Endothelial cell of umbilical vein (primary cell): ENCODE measurements around the gene DUSP15. TPM values are rescaled to one million over a fixed set of nuclear protein-coding genes. Genes with fewer than 3 reads are reported as not detected.

Experiments used
- BruUV-seq: library from RNA; stranded (reverse); fragments of 400-500 nt; replicated peaks from 2 replicates; lab custom pipeline; 2021; lab: Mats Ljungman, UMichigan
- CTCF ChIA-PET: fragments of 300-600, 350-600 bp; sonication (Branson Sonifier 250); formaldehyde crosslinking; loops from one replicate; lab custom pipeline; 2021; ENCODE audit warnings: antibody characterized with exemption, inconsistent platforms; lab: Charles Lee
- POLR2A ChIA-PET: fragments of 300-600, 350-600 bp; sonication (Branson Sonifier 250); formaldehyde crosslinking; loops from one replicate; lab custom pipeline; 2021; ENCODE audit warnings: antibody characterized with exemption, inconsistent platforms; lab: Charles Lee
- DNase-seq: peaks from one replicate; pipeline ENCODE4 v3.0.0-alpha.2; 2011; ENCODE audit warnings: low read depth, low spot score
- FAIRE-seq: peaks from 2 replicates; lab custom pipeline; 2011; peaks lifted over from hg19 to GRCh38; lab: Jason Lieb, UNC
- H2AFZ ChIP-seq: 2 replicates; pipeline ENCODE4 v1.6.0; 2012; ENCODE audit warnings: low read depth, low read length, control low read depth, inconsistent platforms
- H3K27ac ChIP-seq: 2 replicates; pipeline ENCODE4 v1.5.1; 2011; ENCODE audit warnings: low read depth, mild to moderate bottlenecking, control low read depth, low read length, moderate library complexity; ENCODE audit not compliant: insufficient read depth
- H3K27me3 ChIP-seq, 2 experiments: 2 replicates each; pipeline versions ENCODE4 v1.6.0 to v1.6.1; 2011; ENCODE audit warnings: low read length in 2 of 2, mixed read lengths in 1 of 2; ENCODE audit not compliant: control insufficient read depth in 2 of 2, insufficient read depth in 2 of 2
- H3K36me3 ChIP-seq, 2 experiments: 2 replicates in 1 of 2; 3 replicates in 1 of 2; pipeline ENCODE4 v1.5.1; 2011; ENCODE audit warnings: low read length in 2 of 2, mild to moderate bottlenecking in 1 of 2, moderate library complexity in 1 of 2; ENCODE audit not compliant: control insufficient read depth in 2 of 2, insufficient read depth in 2 of 2; ENCODE audit errors: extremely low read depth in 1 of 2
- H3K4me1 ChIP-seq: 3 replicates; pipeline ENCODE4 v1.5.1; 2011; ENCODE audit warnings: mild to moderate bottlenecking, low read length; ENCODE audit not compliant: control insufficient read depth, insufficient read depth; ENCODE audit errors: extremely low read depth
- H3K4me2 ChIP-seq: 2 replicates; pipeline ENCODE4 v1.6.1; 2011; ENCODE audit warnings: low read length, control low read depth, mixed read lengths; ENCODE audit not compliant: insufficient read depth
- H3K4me3 ChIP-seq, 3 experiments: fragments of 200-600 bp in 1 of 3; sonication (generic), shearing (Covaris generic) in 1 of 3; replicated peaks in 1 of 3; 2 replicates each; pipeline ENCODE4 v1.5.1; 2011 to 2016; ENCODE audit warnings: control low read depth in 3 of 3, low read length in 3 of 3, mild to moderate bottlenecking in 2 of 3, inconsistent platforms in 1 of 3, low read depth in 1 of 3, moderate library complexity in 1 of 3; ENCODE audit not compliant: insufficient read depth in 1 of 3
- H3K79me2 ChIP-seq: 2 replicates; pipeline ENCODE4 v1.6.0; 2012; ENCODE audit warnings: low read length, inconsistent platforms; ENCODE audit not compliant: control insufficient read depth, insufficient read depth
- H3K9ac ChIP-seq: replicated peaks from 2 replicates; pipeline ENCODE3; 2011; ENCODE audit warnings: low read length, control low read depth; ENCODE audit not compliant: insufficient read depth; ENCODE audit errors: extremely low read depth
- H3K9me1 ChIP-seq: replicated peaks from 3 replicates; pipeline ENCODE4 v1.6.0; 2011; ENCODE audit warnings: mild to moderate bottlenecking, low read length; ENCODE audit not compliant: control insufficient read depth, insufficient read depth; ENCODE audit errors: extremely low read depth
- H3K9me3 ChIP-seq: replicated peaks from 2 replicates; pipeline ENCODE4 v1.5.1; 2012; ENCODE audit warnings: low read length, inconsistent platforms; ENCODE audit not compliant: control insufficient read depth, insufficient read depth
- H4K20me1 ChIP-seq: replicated peaks from 2 replicates; pipeline ENCODE3; 2011; ENCODE audit warnings: mild to moderate bottlenecking, low read length; ENCODE audit not compliant: control insufficient read depth, insufficient read depth; ENCODE audit errors: extremely low read depth
- FOS ChIP-seq: IDR thresholded peaks from 2 replicates; pipeline ENCODE4 v1.6.1; 2011; ENCODE audit warnings: mild to moderate bottlenecking, low read length, moderate library complexity, borderline replicate concordance; ENCODE audit not compliant: insufficient read depth
- GATA2 ChIP-seq: IDR thresholded peaks from 2 replicates; pipeline ENCODE4 v1.7.0; 2011; ENCODE audit warnings: low read depth, mild to moderate bottlenecking, moderate library complexity, mixed read lengths, low read length; ENCODE audit not compliant: insufficient read length, insufficient read depth
- JUN ChIP-seq: IDR thresholded peaks from 2 replicates; pipeline ENCODE4 v1.6.1; 2011; ENCODE audit warnings: borderline replicate concordance, low read depth; ENCODE audit not compliant: insufficient read length, insufficient read depth
- MYC ChIP-seq: IDR thresholded peaks from one replicate; pipeline ENCODE4 v1.6.1; 2011; ENCODE audit warnings: mild to moderate bottlenecking, low read depth, low read length
- POLR2A ChIP-seq: IDR thresholded peaks from 2 replicates; pipeline ENCODE4 v1.6.1; 2012; ENCODE audit warnings: low read depth, mild to moderate bottlenecking, control low read depth, low read length
- POLR2AphosphoS5 ChIP-seq: IDR thresholded peaks from 2 replicates; pipeline ENCODE4 v1.6.1; 2012; ENCODE audit warnings: low read depth, mild to moderate bottlenecking, control low read depth, low read length, moderate library complexity; ENCODE audit not compliant: insufficient read depth
- dilution Hi-C: fragments of 300-500 bp; cut with MboI; formaldehyde crosslinking; loops from one replicate; pipeline ENCODE4 v1.15.0; 2019; ENCODE audit warnings: low sequenced_read_pairs; ENCODE audit not compliant: extremely low pct_ligation_motif_present
- intact Hi-C: fragments of 100-400 bp; cut with micrococcal nuclease; formaldehyde crosslinking; loops from one replicate; pipeline ENCODE4 v1.10.0; 2022
- polyA plus RNA-seq, 4 experiments: library from polyadenylated mRNA; depleted of rRNA in 3 of 4; stranded (reverse) in 3 of 4; unstranded in 1 of 4; fragments of >200 nt; gene quantifications; 2 replicates each; pipeline versions ENCODE4 v1.2.1 to v1.2.3, GENCODE V29; 2011 to 2012; ENCODE audit warnings: missing spikeins in 1 of 4
- total RNA-seq: library from RNA; stranded (reverse); gene quantifications from 2 replicates; pipeline ENCODE4 v1.2.3, GENCODE V29; 2021
- TF ChIP-seq, protein P1 (sequence below), 2 donors: IDR thresholded peaks; 1 replicate in 1 of 2; 2 replicates in 1 of 2; pipeline ENCODE4 v1.5.1; 2011; ENCODE audit warnings: low read length in 2 of 2, mild to moderate bottlenecking in 2 of 2, moderate library complexity in 2 of 2, control low read depth in 1 of 2, inconsistent platforms in 1 of 2, low read depth in 1 of 2; ENCODE audit not compliant: insufficient read depth in 1 of 2; ENCODE audit errors: extremely low read depth in 1 of 2
- TF ChIP-seq, protein P2 (sequence below): IDR thresholded peaks from 2 replicates; pipeline ENCODE4 v1.6.1; 2011; ENCODE audit not compliant: insufficient read depth, insufficient read length

The DUSP15 gene
- total and polyA plus RNA-seq, 2 donors (not counting 3 experiments of a cell fraction or from before 2014, with no cell fraction given): 0.33 TPM; not detected in 1

DNA sequence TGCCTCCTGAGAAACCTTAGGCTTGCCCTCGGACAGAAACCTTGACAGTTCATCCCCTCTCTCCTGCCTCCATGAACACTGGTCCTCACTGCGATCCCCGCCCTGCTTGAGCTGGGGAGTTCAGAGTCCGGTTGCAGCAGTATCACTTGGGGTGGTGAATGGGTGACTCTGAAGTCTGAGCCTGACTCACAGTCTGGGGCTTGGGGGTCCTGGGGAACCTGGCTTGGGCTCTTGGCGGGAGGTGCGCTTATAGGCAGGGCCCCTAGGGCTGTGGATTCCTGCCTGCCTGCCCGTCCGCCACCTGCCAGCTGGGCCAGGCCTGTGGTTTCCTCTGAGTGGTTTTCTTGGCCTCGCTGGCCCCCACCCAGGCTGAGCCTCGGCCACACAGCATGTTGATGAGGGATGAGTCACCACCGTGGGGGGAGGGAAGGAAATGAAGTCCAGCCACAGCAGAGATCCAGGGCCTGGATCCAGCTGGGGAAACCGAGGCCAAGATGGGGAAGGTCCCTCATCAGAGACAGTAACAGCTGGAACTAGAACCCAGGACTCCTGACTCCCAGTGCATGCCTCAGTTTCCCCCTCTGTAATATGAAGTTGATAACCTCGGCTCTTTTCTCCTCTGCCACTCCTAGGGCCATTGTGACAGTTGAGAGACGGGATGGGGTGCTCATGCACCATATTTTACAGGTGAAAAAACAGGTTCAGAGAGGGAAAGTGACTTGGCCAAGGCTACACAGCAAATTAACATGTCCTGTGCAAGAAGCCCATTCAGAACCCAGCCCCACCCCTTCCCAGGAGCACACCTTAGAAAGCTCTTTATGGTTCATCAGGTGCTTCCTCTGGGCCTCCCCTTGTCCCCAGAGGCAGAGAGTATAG is 34.1 kb downstream of the DUSP15 start:
- Histone ChIP-seq H3K9me1 (no peaks in the 10 kb centered on the region), H3K79me2 (no peaks in the 10 kb centered on the region), H3K4me3 (no peak overlapping the region), H3K36me3 (no peaks in the 10 kb centered on the region), H3K4me2 (no peak overlapping the region), H3K9ac (no peak overlapping the region), H3K9me3 (no peaks in the 10 kb centered on the region), H3K4me1 (peaks cover 38% of the 10 kb centered on the region), H3K27ac (peak overlapping the region; percentile 8), H3K27me3 (no peaks in the 10 kb centered on the region), H4K20me1 (no peaks in the 10 kb centered on the region), H2AFZ (no peak overlapping the region)
- peak; percentile 88 for DNase-seq
- ChIA-PET POLR2A (no interaction called here), CTCF (interaction anchor here (1.2 to 25.3 kb wide), 3 partner anchors 13 to 115 kb away, joined by 3 to 619 read pairs (median 82); partner anchors contain the start of genes FOXS1 and PDRG1)
- no TSS peak for BruUV-seq
- peak; percentile 93 for FAIRE-seq
- intact Hi-C loops (no loop called here), dilution Hi-C loops (no loop called here)
- no peak for TF ChIP-seq POLR2A
- no peak for TF ChIP-seq GATA2
- TF ChIP-seq, protein P1, sequence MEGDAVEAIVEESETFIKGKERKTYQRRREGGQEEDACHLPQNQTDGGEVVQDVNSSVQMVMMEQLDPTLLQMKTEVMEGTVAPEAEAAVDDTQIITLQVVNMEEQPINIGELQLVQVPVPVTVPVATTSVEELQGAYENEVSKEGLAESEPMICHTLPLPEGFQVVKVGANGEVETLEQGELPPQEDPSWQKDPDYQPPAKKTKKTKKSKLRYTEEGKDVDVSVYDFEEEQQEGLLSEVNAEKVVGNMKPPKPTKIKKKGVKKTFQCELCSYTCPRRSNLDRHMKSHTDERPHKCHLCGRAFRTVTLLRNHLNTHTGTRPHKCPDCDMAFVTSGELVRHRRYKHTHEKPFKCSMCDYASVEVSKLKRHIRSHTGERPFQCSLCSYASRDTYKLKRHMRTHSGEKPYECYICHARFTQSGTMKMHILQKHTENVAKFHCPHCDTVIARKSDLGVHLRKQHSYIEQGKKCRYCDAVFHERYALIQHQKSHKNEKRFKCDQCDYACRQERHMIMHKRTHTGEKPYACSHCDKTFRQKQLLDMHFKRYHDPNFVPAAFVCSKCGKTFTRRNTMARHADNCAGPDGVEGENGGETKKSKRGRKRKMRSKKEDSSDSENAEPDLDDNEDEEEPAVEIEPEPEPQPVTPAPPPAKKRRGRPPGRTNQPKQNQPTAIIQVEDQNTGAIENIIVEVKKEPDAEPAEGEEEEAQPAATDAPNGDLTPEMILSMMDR (IDR thresholded peaks at IDR 0.05; ENCODE audit: extremely low read depth in 1 of 2, insufficient read depth in 1 of 2, low read depth in 1 of 2, low read length in 2 of 2): no peak
- TF ChIP-seq FOS: peak; percentile 97
- TF ChIP-seq, protein P2, sequence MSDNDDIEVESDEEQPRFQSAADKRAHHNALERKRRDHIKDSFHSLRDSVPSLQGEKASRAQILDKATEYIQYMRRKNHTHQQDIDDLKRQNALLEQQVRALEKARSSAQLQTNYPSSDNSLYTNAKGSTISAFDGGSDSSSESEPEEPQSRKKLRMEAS: peak; percentile 46
- no peak for TF ChIP-seq MYC
- peak; percentile 90 for TF ChIP-seq JUN
- peak; percentile 77 for TF ChIP-seq POLR2AphosphoS5
